ENCODE results near the gene COL4A2. TPM values are rescaled to one million over a fixed set of nuclear protein-coding genes. Genes with fewer than 3 reads are reported as not detected.

The COL4A2 gene
- total and polyA plus RNA-seq, 2 experiments from 2014 or later, result 146 to 455 TPM

DNA sequence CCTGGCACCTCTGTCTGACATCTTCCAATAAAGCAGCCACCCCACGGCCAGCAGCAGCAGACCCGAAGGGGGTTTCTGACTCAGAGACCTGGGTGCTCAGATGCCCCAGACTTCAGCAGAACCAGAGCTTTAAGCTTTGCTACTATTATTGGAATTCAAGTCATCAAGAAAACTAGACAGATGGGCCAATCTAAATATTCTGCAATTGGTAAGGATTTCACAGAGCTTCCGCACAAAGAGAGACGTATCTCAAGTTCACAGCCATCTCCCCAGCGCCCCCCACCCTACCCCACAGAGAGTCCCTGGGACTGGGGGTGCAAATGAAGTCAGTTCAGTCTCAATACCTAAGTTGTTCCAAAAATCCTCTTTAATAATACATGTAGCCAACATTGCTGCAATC lies 215.6 kb downstream of the COL4A2 start:
- Histone ChIP-seq H3K36me3 (ENCODE audit: low read depth) (no peaks in the 10 kb centered on the region), H3K9me2 (ENCODE audit: insufficient read depth) (no peaks in the 10 kb centered on the region), H2AFZ (no peak overlapping the region), H3K4me3 (no peak overlapping the region), H3K27me3 (replicated peaks; ENCODE audit: insufficient read depth) (no peaks in the 10 kb centered on the region), H4K20me1 (ENCODE audit: insufficient read depth) (no peaks in the 10 kb centered on the region), H3K4me2 (ENCODE audit: unreplicated experiment) (no peak overlapping the region), H3K4me1 (ENCODE audit: insufficient read depth) (peaks cover 10% of the 10 kb centered on the region), H3K9ac (no peak overlapping the region), H3K27ac (no peak overlapping the region), H3K9me3 (ENCODE audit: low read depth) (no peaks in the 10 kb centered on the region), H3F3A (ENCODE audit: insufficient read depth) (no peaks in the 10 kb centered on the region), H3K79me2 (ENCODE audit: insufficient read depth) (no peaks in the 10 kb centered on the region)
- no peak for DNase-seq
- in situ Hi-C loops (cut with MboI), result no loop called here
- 77 to 82% methylated on average over 5 of the region's 5 CpGs for WGBS, 2 experiments (ENCODE audit: low coverage in 1 of 2, low lambda C conversion rate in 2 of 2, missing lambda C conversion rate in 2 of 2)
- TF ChIP-seq EZH2phosphoT487 (IDR thresholded peaks at IDR 0.05; ENCODE audit: insufficient read depth, low read depth), result no peak

DNA sequence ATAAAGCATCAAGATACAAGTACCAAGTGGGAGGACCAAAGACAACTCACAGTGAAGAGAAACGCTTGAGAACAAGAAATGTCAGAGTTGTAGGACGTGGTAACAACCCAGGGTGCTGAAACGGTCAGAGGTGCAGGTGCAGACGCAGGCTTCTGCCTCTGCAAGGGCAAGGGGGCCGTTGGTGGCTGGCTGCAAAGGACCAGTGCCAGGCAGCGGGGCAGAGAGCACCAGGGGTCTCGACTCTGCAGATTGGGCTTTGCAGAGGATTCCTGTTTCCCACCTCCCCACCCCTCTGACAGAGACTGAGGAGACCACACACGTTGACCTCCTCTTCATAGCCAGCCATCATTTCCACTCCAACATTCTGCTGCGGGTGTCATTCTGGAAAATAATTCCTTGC lies 216.1 kb downstream of the COL4A2 start:
- Histone ChIP-seq H3K27me3 (replicated peaks; ENCODE audit: insufficient read depth) (no peaks in the 10 kb centered on the region), H3K4me3 (no peak overlapping the region), H2AFZ (no peak overlapping the region), H3K4me1 (ENCODE audit: insufficient read depth) (peaks cover 10% of the 10 kb centered on the region), H3K9me3 (ENCODE audit: low read depth) (no peaks in the 10 kb centered on the region), H3K9ac (no peak overlapping the region), H3K36me3 (ENCODE audit: low read depth) (no peaks in the 10 kb centered on the region), H3K9me2 (ENCODE audit: insufficient read depth) (no peaks in the 10 kb centered on the region), H3K27ac (no peak overlapping the region), H3K79me2 (ENCODE audit: insufficient read depth) (no peaks in the 10 kb centered on the region), H4K20me1 (ENCODE audit: insufficient read depth) (no peaks in the 10 kb centered on the region), H3F3A (ENCODE audit: insufficient read depth) (no peaks in the 10 kb centered on the region), H3K4me2 (ENCODE audit: unreplicated experiment) (no peak overlapping the region)
- in situ Hi-C loops (cut with MboI), result no loop called here
- no peak for TF ChIP-seq EZH2 (IDR thresholded peaks at IDR 0.05; ENCODE audit: insufficient read depth, poor library complexity, severe bottlenecking)
- no peak for TF ChIP-seq EZH2phosphoT487 (IDR thresholded peaks at IDR 0.05; ENCODE audit: insufficient read depth, low read depth)
- no peak for DNase-seq
- 79 to 85% methylated on average over 9 of the region's 9 CpGs for WGBS, 2 experiments (ENCODE audit: low coverage in 1 of 2, low lambda C conversion rate in 2 of 2, missing lambda C conversion rate in 2 of 2)

DNA sequence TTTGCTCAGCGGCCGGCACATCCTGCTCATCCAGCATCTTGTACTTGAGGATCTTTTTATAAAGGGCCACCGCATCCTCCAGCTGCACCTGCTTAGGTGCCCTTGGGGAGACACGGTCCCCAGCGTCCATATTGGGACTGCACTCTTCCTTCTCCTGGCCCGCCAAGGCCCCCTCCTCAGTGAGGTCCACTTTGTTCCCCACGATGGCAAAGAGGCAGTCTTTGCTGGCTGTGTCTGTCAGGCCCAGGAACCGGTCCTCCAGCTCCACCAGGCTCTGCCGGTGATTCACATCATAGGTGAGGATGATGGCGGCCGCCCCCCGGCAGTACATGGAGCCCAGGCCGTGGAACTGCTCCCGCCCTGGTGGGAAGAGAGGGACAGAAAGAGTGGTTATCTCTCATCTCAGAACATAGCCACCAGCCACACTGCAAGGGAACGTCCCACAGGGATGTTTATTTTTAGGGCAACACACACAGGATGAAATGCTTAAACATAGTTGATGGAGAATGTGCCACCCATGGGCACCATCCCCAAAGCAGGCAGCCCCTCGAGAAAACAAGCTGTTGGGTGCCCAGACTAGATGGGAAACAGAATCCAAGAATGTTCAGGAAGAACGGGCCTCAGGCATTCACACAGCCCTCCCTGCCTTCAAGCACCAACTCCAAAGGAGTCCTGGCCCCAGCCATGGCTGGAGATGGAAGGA lies 216.9 kb downstream of the COL4A2 start:
- WGBS, 2 experiments (ENCODE audit: low coverage in 1 of 2, low lambda C conversion rate in 2 of 2, missing lambda C conversion rate in 2 of 2), result 82 to 85% methylated on average over 17 of the region's 17 CpGs
- DNase-seq, result no peak
- in situ Hi-C loops (cut with MboI), result no loop called here
- Histone ChIP-seq H2AFZ (no peak overlapping the region), H3K9me2 (ENCODE audit: insufficient read depth) (no peaks in the 10 kb centered on the region), H3F3A (ENCODE audit: insufficient read depth) (no peaks in the 10 kb centered on the region), H3K4me2 (ENCODE audit: unreplicated experiment) (no peak overlapping the region), H3K36me3 (ENCODE audit: low read depth) (no peaks in the 10 kb centered on the region), H3K27me3 (replicated peaks; ENCODE audit: insufficient read depth) (no peaks in the 10 kb centered on the region), H4K20me1 (ENCODE audit: insufficient read depth) (no peaks in the 10 kb centered on the region), H3K4me3 (no peak overlapping the region), H3K79me2 (ENCODE audit: insufficient read depth) (no peaks in the 10 kb centered on the region), H3K27ac (no peak overlapping the region), H3K9me3 (ENCODE audit: low read depth) (no peaks in the 10 kb centered on the region), H3K4me1 (ENCODE audit: insufficient read depth) (peaks cover 10% of the 10 kb centered on the region), H3K9ac (no peak overlapping the region)
- TF ChIP-seq EZH2phosphoT487 (IDR thresholded peaks at IDR 0.05; ENCODE audit: insufficient read depth, low read depth) (no peak), EZH2 (IDR thresholded peaks at IDR 0.05; ENCODE audit: insufficient read depth, poor library complexity, severe bottlenecking) (no peak)

DNA sequence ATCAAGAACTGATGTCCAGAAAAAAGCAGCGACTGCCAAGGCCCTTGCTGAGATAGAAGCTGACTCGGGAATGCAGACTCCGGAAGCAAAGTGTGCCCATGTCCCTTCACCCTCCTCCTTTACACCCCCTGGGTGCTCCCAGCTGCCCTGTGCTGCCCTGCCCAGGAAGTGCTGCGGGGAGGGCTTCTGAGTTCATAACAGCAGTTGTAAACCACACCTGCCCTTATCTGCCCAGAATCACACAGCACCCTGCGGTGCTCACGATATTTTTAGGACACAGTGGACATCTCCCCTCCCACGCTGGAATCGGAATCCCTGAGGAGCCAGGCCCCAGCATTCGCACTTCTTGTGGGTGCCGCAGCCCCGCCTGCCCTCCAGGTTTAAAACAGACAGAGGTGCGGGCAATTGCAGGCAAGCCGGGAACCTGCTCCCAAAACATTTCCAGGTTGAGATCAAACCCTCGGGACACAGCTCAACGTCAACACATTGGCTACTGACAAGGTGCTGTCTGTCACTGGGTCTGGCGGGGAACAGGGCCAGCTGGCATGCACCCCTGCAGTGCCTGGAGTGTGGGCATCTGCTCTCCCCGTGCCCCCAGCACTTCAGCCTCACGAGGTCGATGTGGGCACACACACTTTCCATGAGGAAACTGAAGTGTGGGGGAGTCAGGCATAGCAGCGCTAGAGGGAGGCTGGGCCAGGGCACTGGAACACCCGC lies 217.6 kb downstream of the COL4A2 start:
- no peaks in the 10 kb centered on the region for H3K79me2 ChIP-seq (ENCODE audit: insufficient read depth)
- no peaks in the 10 kb centered on the region for H3K36me3 ChIP-seq (ENCODE audit: low read depth)
- DNase-seq, result no peak
- no peaks in the 10 kb centered on the region for H4K20me1 ChIP-seq (ENCODE audit: insufficient read depth)
- H3K4me2 ChIP-seq (ENCODE audit: unreplicated experiment), result no peak overlapping the region
- no peak overlapping the region for H2AFZ ChIP-seq
- no peak overlapping the region for H3K27ac ChIP-seq
- no peaks in the 10 kb centered on the region for H3F3A ChIP-seq (ENCODE audit: insufficient read depth)
- H3K9ac ChIP-seq, result no peak overlapping the region
- H3K27me3 ChIP-seq (replicated peaks; ENCODE audit: insufficient read depth), result no peaks in the 10 kb centered on the region
- in situ Hi-C loops (cut with MboI), result no loop called here
- no peaks in the 10 kb centered on the region for H3K9me3 ChIP-seq (ENCODE audit: low read depth)
- TF ChIP-seq EZH2 (IDR thresholded peaks at IDR 0.05; ENCODE audit: insufficient read depth, poor library complexity, severe bottlenecking), result no peak
- TF ChIP-seq EZH2phosphoT487 (IDR thresholded peaks at IDR 0.05; ENCODE audit: insufficient read depth, low read depth), result no peak
- no peak overlapping the region for H3K4me3 ChIP-seq
- WGBS, 2 experiments (ENCODE audit: low coverage in 1 of 2, low lambda C conversion rate in 2 of 2, missing lambda C conversion rate in 2 of 2), result 77 to 78% methylated on average over 21 of the region's 21 CpGs
- no peaks in the 10 kb centered on the region for H3K9me2 ChIP-seq (ENCODE audit: insufficient read depth)
- H3K4me1 ChIP-seq (ENCODE audit: insufficient read depth), result peaks cover 10% of the 10 kb centered on the region
